Endodermal cell (in vitro differentiated cells): ENCODE results near the gene EP400. TPM values are rescaled to one million over a fixed set of nuclear protein-coding genes. Genes with fewer than 3 reads are reported as not detected.
"Not testable (repeated sequence)": the region's sequence is repeated elsewhere in the genome, so short reads cannot be mapped to it uniquely, and the experiment has no call there.

Experiments
- DNase-seq: peaks from one replicate; pipeline ENCODE4 v3.0.0-alpha.2; 2017
- H3K27ac ChIP-seq: 2 replicates; pipeline ENCODE4 v1.5.1; 2013; ENCODE audit warnings: mild to moderate bottlenecking, low read depth, low read length, moderate library complexity
- H3K27me3 ChIP-seq: 2 replicates; pipeline ENCODE4 v1.6.1; 2013; ENCODE audit warnings: mild to moderate bottlenecking, low read length, moderate library complexity; ENCODE audit not compliant: insufficient read depth, control insufficient read depth, poor library complexity, severe bottlenecking
- H3K36me3 ChIP-seq: 2 replicates; pipeline ENCODE4 v1.7.0; 2013; ENCODE audit warnings: mild to moderate bottlenecking, low read length, moderate library complexity; ENCODE audit not compliant: control insufficient read depth, insufficient read depth
- H3K4me1 ChIP-seq: one replicate; pipeline ENCODE4 v1.7.0; 2013; ENCODE audit warnings: low read length; ENCODE audit not compliant: control insufficient read depth, insufficient read depth
- H3K4me3 ChIP-seq: 2 replicates; pipeline ENCODE4 v1.5.1; 2013; ENCODE audit warnings: mild to moderate bottlenecking, low read length, moderate library complexity
- H3K9ac ChIP-seq: 2 replicates; pipeline ENCODE4 v1.6.1; 2013; ENCODE audit warnings: mild to moderate bottlenecking, low read length, moderate library complexity; ENCODE audit not compliant: poor library complexity, severe bottlenecking; ENCODE audit errors: extremely low read depth
- H3K9me3 ChIP-seq: 2 replicates; pipeline ENCODE4 v1.6.1; 2013; ENCODE audit warnings: mild to moderate bottlenecking, low read length, moderate library complexity; ENCODE audit not compliant: control insufficient read depth
- H3K27ac Mint-ChIP-seq: 2 replicates; pipeline ENCODE4 v1.8.0; 2020; ENCODE audit warnings: mixed read lengths
- H3K27me3 Mint-ChIP-seq: 2 replicates; pipeline ENCODE4 v1.8.0; 2021; ENCODE audit warnings: mild to moderate bottlenecking, mixed read lengths; ENCODE audit not compliant: insufficient read depth
- H3K36me3 Mint-ChIP-seq: 2 replicates; pipeline ENCODE4 v1.8.0; 2020; ENCODE audit warnings: low read depth, mixed read lengths
- H3K4me1 Mint-ChIP-seq: 2 replicates; pipeline ENCODE4 v1.8.0; 2020; ENCODE audit warnings: mixed read lengths
- H3K4me3 Mint-ChIP-seq: 2 replicates; pipeline ENCODE4 v1.8.0; 2020; ENCODE audit warnings: mild to moderate bottlenecking, moderate library complexity, mixed read lengths
- H3K9me3 Mint-ChIP-seq: 2 replicates; pipeline ENCODE4 v1.8.0; 2020; ENCODE audit warnings: mild to moderate bottlenecking, mixed read lengths
- CTCF ChIP-seq: fragments of 200-600 bp; sonication (generic); conservative IDR thresholded peaks from 2 replicates; pipeline ENCODE4 v1.5.0; 2021; ENCODE audit warnings: antibody characterized with exemption, mild to moderate bottlenecking
- WGBS, 2 experiments: methylation state at CpG; one replicate each; pipeline versions ENCODE4 v1.1.5 to v1.1.7; 2013; ENCODE audit warnings: missing lambda C conversion rate in 2 of 2, mixed read lengths in 1 of 2; ENCODE audit not compliant: insufficient coverage in 1 of 2, insufficient read length in 1 of 2; 5-methylcytosine and 5-hydroxymethylcytosine counted together
- total RNA-seq, 2 donors: library from RNA; stranded (reverse); fragmentation: NEBNext Ultra II Directional in 1 of 2; extraction: Animal tissue kit (Norgen Biotek cat#: 25700) in 1 of 2; gene quantifications; 2 replicates in 1 of 2; 3 replicates in 1 of 2; pipeline ENCODE4 v1.2.1, GENCODE V29; 2021

Gene EP400
- total RNA-seq, 2 donors from 2014 or later, result 64.7 to 78.3 TPM

- Mint-ChIP-seq H3K36me3 (peaks cover 88% of the 10 kb centered on the region), H3K27ac (no peak overlapping the region), H3K9me3 (peaks cover 22% of the 10 kb centered on the region), H3K27me3 (no peaks in the 10 kb centered on the region), H3K4me3 (no peak overlapping the region), H3K4me1 (no peaks in the 10 kb centered on the region)
- H3K4me1 ChIP-seq, result no peaks in the 10 kb centered on the region
- peaks cover 84% of the 10 kb centered on the region for H3K36me3 ChIP-seq
- H3K27ac ChIP-seq, result no peak overlapping the region
- TF ChIP-seq CTCF, result no peak
- no peaks in the 10 kb centered on the region for H3K27me3 ChIP-seq
- no peak overlapping the region for H3K9ac ChIP-seq
- peaks cover 16% of the 10 kb centered on the region for H3K9me3 ChIP-seq
- DNase-seq, result no peak
- 97 to 99% methylated on average over 9 to 14 of the region's 14 CpGs for WGBS, 2 experiments
- H3K4me3 ChIP-seq, result no peak overlapping the region
These were observed 100.1 kb downstream of the EP400 start for GRCh38 chr12:132049876-132050275.

- WGBS, 2 experiments, result 85 to 91% methylated on average over 7 to 10 of the region's 13 CpGs
- not testable (repeated sequence) for H3K4me1 ChIP-seq, H3K27me3 ChIP-seq, H3K4me3 Mint-ChIP-seq, H3K9ac ChIP-seq, H3K27ac Mint-ChIP-seq, H3K4me1 Mint-ChIP-seq, H3K27ac ChIP-seq, H3K27me3 Mint-ChIP-seq, H3K4me3 ChIP-seq
- H3K9me3 Mint-ChIP-seq, result peaks cover 22% of the 10 kb centered on the region
- TF ChIP-seq CTCF, result peak; percentile 70
- Histone ChIP-seq H3K36me3 (peaks cover 84% of the 10 kb centered on the region), H3K9me3 (peaks cover 16% of the 10 kb centered on the region)
- peaks cover 80% of the 10 kb centered on the region for H3K36me3 Mint-ChIP-seq
- DNase-seq, result peak; percentile 87
These were observed 102.0 kb downstream of the EP400 start for GRCh38 chr12:132051718-132052117.

GRCh38 chr12:132052196-132052932 is 102.6 kb downstream of the EP400 start:
- Mint-ChIP-seq H3K27me3 (no peaks in the 10 kb centered on the region), H3K4me1 (no peaks in the 10 kb centered on the region), H3K9me3 (peaks cover 20% of the 10 kb centered on the region), H3K4me3 (no peak overlapping the region), H3K36me3 (peaks cover 80% of the 10 kb centered on the region), H3K27ac (no peak overlapping the region)
- Histone ChIP-seq H3K27ac (no peak overlapping the region), H3K9me3 (peaks cover 16% of the 10 kb centered on the region), H3K4me3 (no peak overlapping the region), H3K27me3 (no peaks in the 10 kb centered on the region), H3K4me1 (no peaks in the 10 kb centered on the region), H3K9ac (no peak overlapping the region), H3K36me3 (peaks cover 85% of the 10 kb centered on the region)
- DNase-seq, result no peak
- WGBS, 2 experiments, result 93 to 96% methylated on average over 26 to 32 of the region's 32 CpGs
- TF ChIP-seq CTCF, result no peak
